ENCODE results near the gene MC4R.

MC4R gene

GRCh38 chr18:60389314-60389713 is 16.7 kb upstream of the MC4R start:
- no peak overlapping the region for H3K27ac ChIP-seq (ENCODE audit: low read depth, low read length, poor library complexity, severe bottlenecking)
- H3K4me3 ChIP-seq (ENCODE audit: low read depth, low read length, poor library complexity, severe bottlenecking), result no peak overlapping the region
- no peaks in the 10 kb centered on the region for H3K36me3 ChIP-seq (ENCODE audit: insufficient read depth, low read length)
- no peak for TF ChIP-seq EZH2 (IDR thresholded peaks at IDR 0.05; ENCODE audit: borderline replicate concordance, low read length)
- no peak for TF ChIP-seq CTCF (IDR thresholded peaks at IDR 0.05; ENCODE audit: low read length)
- no peaks in the 10 kb centered on the region for H3K4me1 ChIP-seq (ENCODE audit: insufficient read depth, low read length, severe bottlenecking)
- H3K27me3 ChIP-seq (ENCODE audit: insufficient read depth, low read length), result no peaks in the 10 kb centered on the region
- H2AFZ ChIP-seq (ENCODE audit: low read length), result no peak overlapping the region
- no peak overlapping the region for H3K4me2 ChIP-seq (ENCODE audit: low read length)
- H3F3A ChIP-seq (ENCODE audit: insufficient read depth, low read length), result no peaks in the 10 kb centered on the region
- H4K20me1 ChIP-seq (ENCODE audit: insufficient read depth, low read length), result no peaks in the 10 kb centered on the region
- H3K9me3 ChIP-seq (ENCODE audit: low read length), result no peaks in the 10 kb centered on the region
- H3K9ac ChIP-seq (ENCODE audit: low read length), result no peak overlapping the region
- H3K79me2 ChIP-seq (ENCODE audit: insufficient read depth, low read length), result no peaks in the 10 kb centered on the region
- H3K9me2 ChIP-seq (ENCODE audit: low read depth, low read length), result no peaks in the 10 kb centered on the region

GRCh38 chr18:60385693-60386092 is 13.1 kb upstream of the MC4R start:
- no peak overlapping the region for H3K27ac ChIP-seq (ENCODE audit: low read depth, low read length, poor library complexity, severe bottlenecking)
- H3K4me1 ChIP-seq (ENCODE audit: insufficient read depth, low read length, severe bottlenecking), result no peaks in the 10 kb centered on the region
- H2AFZ ChIP-seq (ENCODE audit: low read length), result no peak overlapping the region
- no peaks in the 10 kb centered on the region for H3K9me3 ChIP-seq (ENCODE audit: low read length)
- H3K9ac ChIP-seq (ENCODE audit: low read length), result no peak overlapping the region
- no peaks in the 10 kb centered on the region for H3K9me2 ChIP-seq (ENCODE audit: low read depth, low read length)
- H3K27me3 ChIP-seq (ENCODE audit: insufficient read depth, low read length), result no peaks in the 10 kb centered on the region
- no peak overlapping the region for H3K4me3 ChIP-seq (ENCODE audit: low read depth, low read length, poor library complexity, severe bottlenecking)
- no peaks in the 10 kb centered on the region for H3F3A ChIP-seq (ENCODE audit: insufficient read depth, low read length)
- H3K79me2 ChIP-seq (ENCODE audit: insufficient read depth, low read length), result no peaks in the 10 kb centered on the region
- H3K4me2 ChIP-seq (ENCODE audit: low read length), result no peak overlapping the region
- no peaks in the 10 kb centered on the region for H4K20me1 ChIP-seq (ENCODE audit: insufficient read depth, low read length)
- H3K36me3 ChIP-seq (ENCODE audit: insufficient read depth, low read length), result no peaks in the 10 kb centered on the region
- TF ChIP-seq CTCF (IDR thresholded peaks at IDR 0.05; ENCODE audit: low read length) (no peak), EZH2 (IDR thresholded peaks at IDR 0.05; ENCODE audit: borderline replicate concordance, low read length) (no peak)

- H3K4me3 ChIP-seq (ENCODE audit: low read depth, low read length, poor library complexity, severe bottlenecking), result no peak overlapping the region
- H3K79me2 ChIP-seq (ENCODE audit: insufficient read depth, low read length), result no peaks in the 10 kb centered on the region
- no peaks in the 10 kb centered on the region for H3K36me3 ChIP-seq (ENCODE audit: insufficient read depth, low read length)
- no peaks in the 10 kb centered on the region for H3K9me2 ChIP-seq (ENCODE audit: low read depth, low read length)
- H3K9ac ChIP-seq (ENCODE audit: low read length), result no peak overlapping the region
- no peaks in the 10 kb centered on the region for H3K9me3 ChIP-seq (ENCODE audit: low read length)
- H3K4me1 ChIP-seq (ENCODE audit: insufficient read depth, low read length, severe bottlenecking), result no peaks in the 10 kb centered on the region
- H2AFZ ChIP-seq (ENCODE audit: low read length), result no peak overlapping the region
- no peak overlapping the region for H3K4me2 ChIP-seq (ENCODE audit: low read length)
- no peaks in the 10 kb centered on the region for H4K20me1 ChIP-seq (ENCODE audit: insufficient read depth, low read length)
- TF ChIP-seq CTCF (IDR thresholded peaks at IDR 0.05; ENCODE audit: low read length) (no peak), EZH2 (IDR thresholded peaks at IDR 0.05; ENCODE audit: borderline replicate concordance, low read length) (no peak)
- no peak overlapping the region for H3K27ac ChIP-seq (ENCODE audit: low read depth, low read length, poor library complexity, severe bottlenecking)
- H3F3A ChIP-seq (ENCODE audit: insufficient read depth, low read length), result no peaks in the 10 kb centered on the region
- H3K27me3 ChIP-seq (ENCODE audit: insufficient read depth, low read length), result no peaks in the 10 kb centered on the region
Observed at GRCh38 chr18:60383893-60384292, 11.3 kb upstream of the MC4R start.
